ENCODE data around the gene MTM1.

The MTM1 gene

DNA sequence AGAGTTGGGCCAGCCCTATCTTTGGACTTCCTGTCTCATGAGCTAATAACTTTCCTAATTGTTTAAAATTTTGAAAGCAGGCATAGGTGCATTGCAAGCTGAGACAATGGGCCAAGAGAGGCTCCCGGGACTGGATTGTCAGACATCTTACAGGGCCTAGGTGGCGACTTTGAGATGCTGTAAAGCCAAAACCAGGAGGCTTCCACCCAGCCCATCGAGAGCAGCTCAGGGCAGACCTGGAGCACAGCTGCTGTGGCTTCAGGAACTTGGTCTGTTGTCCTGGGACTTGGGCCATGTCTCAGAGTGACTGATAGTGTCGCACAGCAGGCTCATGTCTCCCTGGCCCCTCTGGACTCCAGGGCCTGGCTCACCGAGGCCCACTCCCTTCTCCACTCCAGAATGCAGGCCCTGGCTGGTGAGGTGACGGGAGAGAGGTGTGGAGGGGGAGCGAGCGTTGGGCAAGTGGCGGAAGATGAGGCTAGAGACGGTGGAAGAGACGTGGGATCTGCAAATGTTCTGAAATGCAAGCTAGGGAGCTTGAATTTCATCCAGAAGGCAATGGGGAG lies 24.1 kb upstream of the MTM1 start:
- H3K4me1 ChIP-seq (ENCODE audit: control extremely low read depth in 1 of 4, control insufficient read depth in 4 of 4, insufficient read depth in 4 of 4, low read length in 3 of 4), result peaks cover 0 to 32% (median 12%) of the 10 kb centered on the region in 4 experiments
- H3K9me3 ChIP-seq (ENCODE audit: control extremely low read depth in 1 of 5, control insufficient read depth in 4 of 5, insufficient read depth in 2 of 5, low read depth in 1 of 5, low read length in 4 of 5), result no peaks in the 10 kb centered on the region
- 66% methylated on average over 9 of the region's 11 CpGs for WGBS (ENCODE audit: insufficient coverage)
- DNase-seq, result peak in 2 of 3 donors; percentile 37 to 42
- POLR2A ChIA-PET, result no interaction called here
- H3K4me3 ChIP-seq (ENCODE audit: control insufficient read depth in 1 of 7, extremely low read depth in 1 of 7, insufficient read depth in 4 of 7, low read depth in 2 of 7, low read length in 6 of 7), result no peak overlapping the region
- CTCF ChIA-PET, result interaction anchor here (0.9 to 2.2 kb wide), 11 partner anchors 9 to 136 kb away, joined by 3 to 8 read pairs (median 4); no protein-coding TSS in a partner anchor
- H3K27ac ChIP-seq (ENCODE audit: insufficient read depth in 1 of 2, low read depth in 1 of 2, low read length in 2 of 2, poor library complexity in 1 of 2, severe bottlenecking in 2 of 2), result no peak overlapping the region
- no peaks in the 10 kb centered on the region for H3K36me3 ChIP-seq (ENCODE audit: control insufficient read depth in 4 of 4, insufficient read depth in 4 of 4, low read length in 3 of 4)
- no peaks in the 10 kb centered on the region for H3K27me3 ChIP-seq (replicated peaks in 2 of 5; ENCODE audit: control insufficient read depth in 4 of 5, insufficient read depth in 5 of 5, low read length in 4 of 5)

- Histone ChIP-seq H3K4me3 (ENCODE audit: control insufficient read depth in 1 of 7, extremely low read depth in 1 of 7, insufficient read depth in 4 of 7, low read depth in 2 of 7, low read length in 6 of 7) (no peak overlapping the region), H3K9me3 (ENCODE audit: control extremely low read depth in 1 of 5, control insufficient read depth in 4 of 5, insufficient read depth in 2 of 5, low read depth in 1 of 5, low read length in 4 of 5) (no peaks in the 10 kb centered on the region), H3K36me3 (ENCODE audit: control insufficient read depth in 4 of 4, insufficient read depth in 4 of 4, low read length in 3 of 4) (no peaks in the 10 kb centered on the region), H3K27ac (ENCODE audit: insufficient read depth in 1 of 2, low read depth in 1 of 2, low read length in 2 of 2, poor library complexity in 1 of 2, severe bottlenecking in 2 of 2) (no peak overlapping the region), H3K4me1 (ENCODE audit: control extremely low read depth in 1 of 4, control insufficient read depth in 4 of 4, insufficient read depth in 4 of 4, low read length in 3 of 4) (peaks cover 0 to 32% (median 12%) of the 10 kb centered on the region in 4 experiments), H3K27me3 (replicated peaks in 2 of 5; ENCODE audit: control insufficient read depth in 4 of 5, insufficient read depth in 5 of 5, low read length in 4 of 5) (no peaks in the 10 kb centered on the region)
- POLR2A ChIA-PET, result no interaction called here
- no peak for DNase-seq
- CTCF ChIA-PET, result interaction anchor here (0.9 to 2.2 kb wide), 9 partner anchors 13 to 138 kb away, joined by 3 to 8 read pairs (median 4); no protein-coding TSS in a partner anchor
- WGBS (ENCODE audit: insufficient coverage), result 86% methylated on average over 3 of the region's 8 CpGs
Observed at GRCh38 chrX:150544835-150545770, 23.3 kb upstream of the MTM1 start.

DNA sequence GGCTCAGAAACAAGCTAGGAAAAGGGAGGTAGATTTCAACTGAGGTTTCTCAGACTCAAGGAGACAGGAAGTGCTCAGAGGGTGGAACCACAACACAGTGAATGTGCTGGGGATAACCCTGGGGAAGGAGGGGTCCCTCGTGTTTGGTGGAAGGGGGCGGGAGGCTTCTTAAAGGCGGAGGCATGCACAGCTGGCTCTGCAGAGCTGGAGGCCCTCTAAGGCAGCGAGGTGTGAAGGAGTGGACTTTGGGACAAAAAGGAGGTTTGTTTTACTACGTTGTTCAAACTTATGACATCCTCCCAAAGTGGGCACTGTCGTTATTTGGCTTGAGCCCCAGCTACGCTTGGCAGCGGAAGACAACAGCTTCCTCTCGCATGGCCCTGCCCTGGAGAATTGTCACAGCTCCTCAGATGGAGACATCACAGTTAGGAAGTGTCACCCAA lies 21.7 kb upstream of the MTM1 start:
- Histone ChIP-seq H3K36me3 (ENCODE audit: control insufficient read depth in 4 of 4, insufficient read depth in 4 of 4, low read length in 3 of 4) (no peaks in the 10 kb centered on the region), H3K4me3 (ENCODE audit: control insufficient read depth in 1 of 7, extremely low read depth in 1 of 7, insufficient read depth in 4 of 7, low read depth in 2 of 7, low read length in 6 of 7) (no peak overlapping the region), H3K4me1 (ENCODE audit: control extremely low read depth in 1 of 4, control insufficient read depth in 4 of 4, insufficient read depth in 4 of 4, low read length in 3 of 4) (peaks cover 0 to 24% (median 12%) of the 10 kb centered on the region in 4 experiments), H3K27ac (ENCODE audit: insufficient read depth in 1 of 2, low read depth in 1 of 2, low read length in 2 of 2, poor library complexity in 1 of 2, severe bottlenecking in 2 of 2) (no peak overlapping the region), H3K9me3 (ENCODE audit: control extremely low read depth in 1 of 5, control insufficient read depth in 4 of 5, insufficient read depth in 2 of 5, low read depth in 1 of 5, low read length in 4 of 5) (no peaks in the 10 kb centered on the region), H3K27me3 (replicated peaks in 2 of 5; ENCODE audit: control insufficient read depth in 4 of 5, insufficient read depth in 5 of 5, low read length in 4 of 5) (no peaks in the 10 kb centered on the region)
- CTCF ChIA-PET, result interaction anchor here (0.6 to 2.0 kb wide), 5 partner anchors 8 to 137 kb away, joined by 3 to 4 read pairs (median 3); no protein-coding TSS in a partner anchor
- DNase-seq, result peak; percentile 36 to 79 (median 70)
- POLR2A ChIA-PET, result interaction anchor here (0.6 kb wide), 1 partner anchor 26 kb away, joined by 3 read pairs; no protein-coding TSS in a partner anchor
- WGBS (ENCODE audit: insufficient coverage), result 36% methylated on average over 9 of the region's 9 CpGs

DNA sequence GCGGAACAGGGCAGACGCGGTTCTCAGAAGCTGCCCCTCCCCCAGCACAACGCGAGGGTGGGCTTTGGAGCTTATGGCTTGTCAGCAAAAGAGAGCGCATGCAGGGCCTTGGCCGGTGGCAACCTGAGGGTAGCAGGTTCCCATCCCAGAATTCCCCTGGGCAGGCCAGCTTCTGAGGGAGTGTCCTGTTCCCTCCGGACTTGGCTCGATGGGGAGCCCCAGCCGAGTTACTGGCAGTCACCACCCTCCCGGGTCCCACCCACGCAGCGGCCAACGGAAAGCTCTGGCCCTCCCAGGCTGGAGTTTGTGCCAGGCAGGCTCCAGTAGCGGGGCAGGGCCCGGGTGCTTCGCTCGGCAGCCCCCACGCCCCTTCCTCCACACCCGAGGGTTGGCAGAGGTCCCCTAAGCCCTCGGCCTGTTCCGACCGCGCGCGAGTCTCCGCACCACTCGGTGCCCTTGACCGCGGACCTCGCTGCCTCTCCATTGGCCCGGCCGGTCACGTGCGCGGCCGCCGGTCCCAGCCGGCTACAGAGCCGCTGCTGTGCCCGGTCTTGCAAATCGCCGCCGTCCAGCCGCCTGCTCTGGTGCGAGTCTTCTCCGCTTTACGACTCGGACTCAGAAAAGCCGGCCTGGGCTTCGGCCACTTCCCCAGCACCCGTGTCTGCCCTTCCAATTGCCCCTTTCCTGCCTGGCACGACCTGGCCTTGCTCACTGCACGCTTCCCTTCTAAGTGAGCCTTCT lies 20.9 kb upstream of the MTM1 start:
- CTCF ChIA-PET, result interaction anchor here (1.2 to 2.0 kb wide), 4 partner anchors 24 to 136 kb away, joined by 3 to 5 read pairs (median 4); no protein-coding TSS in a partner anchor
- peaks cover 0 to 24% (median 12%) of the 10 kb centered on the region in 4 experiments for H3K4me1 ChIP-seq (ENCODE audit: control extremely low read depth in 1 of 4, control insufficient read depth in 4 of 4, insufficient read depth in 4 of 4, low read length in 3 of 4)
- DNase-seq, result peak in 2 of 3 donors; percentile 8 to 32
- H3K4me3 ChIP-seq (ENCODE audit: control insufficient read depth in 1 of 7, extremely low read depth in 1 of 7, insufficient read depth in 4 of 7, low read depth in 2 of 7, low read length in 6 of 7), result peak overlapping the region in 3 of 7 experiments; percentile 30 to 58 (median 50)
- H3K9me3 ChIP-seq (ENCODE audit: control extremely low read depth in 1 of 5, control insufficient read depth in 4 of 5, insufficient read depth in 2 of 5, low read depth in 1 of 5, low read length in 4 of 5), result no peaks in the 10 kb centered on the region
- 31% methylated on average over 52 of the region's 54 CpGs for WGBS (ENCODE audit: insufficient coverage)
- H3K36me3 ChIP-seq (ENCODE audit: control insufficient read depth in 4 of 4, insufficient read depth in 4 of 4, low read length in 3 of 4), result no peaks in the 10 kb centered on the region
- POLR2A ChIA-PET, result interaction anchor here (0.6 kb wide), 1 partner anchor 27 kb away, joined by 3 read pairs; no protein-coding TSS in a partner anchor
- H3K27ac ChIP-seq (ENCODE audit: insufficient read depth in 1 of 2, low read depth in 1 of 2, low read length in 2 of 2, poor library complexity in 1 of 2, severe bottlenecking in 2 of 2), result no peak overlapping the region
- H3K27me3 ChIP-seq (replicated peaks in 2 of 5; ENCODE audit: control insufficient read depth in 4 of 5, insufficient read depth in 5 of 5, low read length in 4 of 5), result peaks cover 0 to 3% (median 0%) of the 10 kb centered on the region in 5 experiments

GRCh38 chrX:150548251-150548650 lies 20.2 kb upstream of the MTM1 start:
- WGBS (ENCODE audit: insufficient coverage), result 67% methylated on average over 1 of the region's 4 CpGs
- POLR2A ChIA-PET, result no interaction called here

GRCh38 chrX:150548684-150549083 lies 19.7 kb upstream of the MTM1 start:
- no peaks in the 10 kb centered on the region for H3K9me3 ChIP-seq (ENCODE audit: control extremely low read depth in 1 of 5, control insufficient read depth in 4 of 5, insufficient read depth in 2 of 5, low read depth in 1 of 5, low read length in 4 of 5)
- DNase-seq, result peak in 2 of 3 donors; percentile 36 to 40
- ChIA-PET POLR2A (no interaction called here), CTCF (interaction anchor here (2.0 kb wide), 1 partner anchor 38 kb away, joined by 5 read pairs; no protein-coding TSS in a partner anchor)
- H3K27me3 ChIP-seq (replicated peaks in 2 of 5; ENCODE audit: control insufficient read depth in 4 of 5, insufficient read depth in 5 of 5, low read length in 4 of 5), result peaks cover 0 to 3% (median 0%) of the 10 kb centered on the region in 5 experiments
- no peak overlapping the region for H3K27ac ChIP-seq (ENCODE audit: insufficient read depth in 1 of 2, low read depth in 1 of 2, low read length in 2 of 2, poor library complexity in 1 of 2, severe bottlenecking in 2 of 2)
- H3K36me3 ChIP-seq (ENCODE audit: control insufficient read depth in 4 of 4, insufficient read depth in 4 of 4, low read length in 3 of 4), result no peaks in the 10 kb centered on the region
- WGBS (ENCODE audit: insufficient coverage), result no CpG with 5 or more reads among the region's 2 CpGs
- no peak overlapping the region for H3K4me3 ChIP-seq (ENCODE audit: control insufficient read depth in 1 of 7, extremely low read depth in 1 of 7, insufficient read depth in 4 of 7, low read depth in 2 of 7, low read length in 6 of 7)
- peaks cover 0 to 24% (median 12%) of the 10 kb centered on the region in 4 experiments for H3K4me1 ChIP-seq (ENCODE audit: control extremely low read depth in 1 of 4, control insufficient read depth in 4 of 4, insufficient read depth in 4 of 4, low read length in 3 of 4)

More at GRCh38 chrX:150548251-150548650, 20.2 kb upstream of the MTM1 start:
- Histone ChIP-seq H3K9me3 (ENCODE audit: control extremely low read depth in 1 of 5, control insufficient read depth in 4 of 5, insufficient read depth in 2 of 5, low read depth in 1 of 5, low read length in 4 of 5) (no peaks in the 10 kb centered on the region), H3K4me3 (ENCODE audit: control insufficient read depth in 1 of 7, extremely low read depth in 1 of 7, insufficient read depth in 4 of 7, low read depth in 2 of 7, low read length in 6 of 7) (peak overlapping the region in 2 of 7 experiments; percentile 50 to 58), H3K27me3 (replicated peaks in 2 of 5; ENCODE audit: control insufficient read depth in 4 of 5, insufficient read depth in 5 of 5, low read length in 4 of 5) (peaks cover 0 to 3% (median 0%) of the 10 kb centered on the region in 5 experiments), H3K4me1 (ENCODE audit: control extremely low read depth in 1 of 4, control insufficient read depth in 4 of 4, insufficient read depth in 4 of 4, low read length in 3 of 4) (peaks cover 0 to 24% (median 12%) of the 10 kb centered on the region in 4 experiments), H3K36me3 (ENCODE audit: control insufficient read depth in 4 of 4, insufficient read depth in 4 of 4, low read length in 3 of 4) (no peaks in the 10 kb centered on the region), H3K27ac (ENCODE audit: insufficient read depth in 1 of 2, low read depth in 1 of 2, low read length in 2 of 2, poor library complexity in 1 of 2, severe bottlenecking in 2 of 2) (no peak overlapping the region)
- DNase-seq, result no peak
- CTCF ChIA-PET, result interaction anchor here (2.0 kb wide), 1 partner anchor 39 kb away, joined by 5 read pairs; no protein-coding TSS in a partner anchor
